Mesenchymal stem cell (in vitro differentiated cells and primary cell): ENCODE results near the gene KRTAP12-1.
"Not testable (repeated sequence)": the region's sequence is repeated elsewhere in the genome, so short reads cannot be mapped to it uniquely, and the experiment has no call there.

Experiments used
- DNase-seq: peaks from one replicate; pipeline ENCODE4 v3.0.0-alpha.2; 2013
- H2AFZ ChIP-seq: one replicate; pipeline ENCODE4 v1.6.1; 2013; ENCODE audit warnings: low read depth, mild to moderate bottlenecking, control low read depth, inconsistent platforms, low read length, moderate library complexity
- H2AK5ac ChIP-seq: 2 replicates; pipeline ENCODE4 v1.6.1; 2013; ENCODE audit warnings: low read length, moderate library complexity, mild to moderate bottlenecking, inconsistent platforms; ENCODE audit not compliant: severe bottlenecking
- H2BK120ac ChIP-seq: one replicate; pipeline ENCODE4 v1.6.1; 2013; ENCODE audit warnings: low read depth, mild to moderate bottlenecking, inconsistent platforms, low read length, moderate library complexity
- H2BK12ac ChIP-seq, 2 experiments: one replicate each; pipeline ENCODE4 v1.6.1; 2013; ENCODE audit warnings: inconsistent platforms in 2 of 2, low read length in 2 of 2, mild to moderate bottlenecking in 2 of 2, moderate library complexity in 2 of 2, control low read depth in 1 of 2
- H2BK15ac ChIP-seq: one replicate; pipeline ENCODE4 v1.6.1; 2013; ENCODE audit warnings: mild to moderate bottlenecking, low read depth, inconsistent platforms; ENCODE audit not compliant: poor library complexity, severe bottlenecking
- H2BK5ac ChIP-seq: 2 replicates; pipeline ENCODE4 v1.6.1; 2013; ENCODE audit warnings: low read depth, mild to moderate bottlenecking, low read length, control low read depth, inconsistent platforms; ENCODE audit not compliant: poor library complexity, severe bottlenecking
- H3K14ac ChIP-seq, 2 experiments: one replicate each; pipeline ENCODE4 v1.6.1; 2013; ENCODE audit warnings: inconsistent platforms in 2 of 2, low read length in 2 of 2, control low read depth in 1 of 2, mild to moderate bottlenecking in 1 of 2, moderate library complexity in 1 of 2
- H3K18ac ChIP-seq, 2 experiments: one replicate each; pipeline ENCODE4 v1.6.1; 2013; ENCODE audit warnings: inconsistent platforms in 2 of 2, low read length in 2 of 2, control low read depth in 1 of 2, low read depth in 1 of 2, mild to moderate bottlenecking in 1 of 2
- H3K23ac ChIP-seq, 2 experiments: one replicate each; pipeline ENCODE4 v1.6.1; 2013; ENCODE audit warnings: inconsistent platforms in 2 of 2, low read length in 2 of 2, mild to moderate bottlenecking in 2 of 2, moderate library complexity in 2 of 2, control low read depth in 1 of 2
- H3K27ac ChIP-seq: 2 replicates; pipeline ENCODE4 v1.5.1; 2013; ENCODE audit warnings: mild to moderate bottlenecking, moderate library complexity, low read length, control low read depth, inconsistent platforms; ENCODE audit not compliant: poor library complexity, severe bottlenecking
- H3K27me3 ChIP-seq, 2 experiments: 2 replicates each; pipeline versions ENCODE4 v1.6.1 to v1.7.0; 2013; ENCODE audit warnings: low read length in 2 of 2, mild to moderate bottlenecking in 2 of 2, moderate library complexity in 2 of 2, control low read depth in 1 of 2, inconsistent platforms in 1 of 2; ENCODE audit not compliant: control insufficient read depth in 1 of 2, insufficient read depth in 1 of 2
- H3K36me3 ChIP-seq, 2 experiments: 2 replicates each; pipeline versions ENCODE4 v1.6.1 to v1.7.0; 2013; ENCODE audit warnings: low read length in 2 of 2, control low read depth in 1 of 2, inconsistent platforms in 1 of 2, low read depth in 1 of 2, mild to moderate bottlenecking in 1 of 2; ENCODE audit not compliant: insufficient read depth in 2 of 2, control insufficient read depth in 1 of 2
- H3K4ac ChIP-seq, 2 experiments: one replicate each; pipeline ENCODE4 v1.6.1; 2013; ENCODE audit warnings: inconsistent platforms in 2 of 2, low read length in 2 of 2, mild to moderate bottlenecking in 2 of 2, moderate library complexity in 2 of 2, control low read depth in 1 of 2, low read depth in 1 of 2
- H3K4me1 ChIP-seq: 2 replicates; pipeline ENCODE4 v1.6.1; 2013; ENCODE audit warnings: low read depth, low read length, control low read depth; ENCODE audit not compliant: control insufficient read depth, insufficient read depth
- H3K4me2 ChIP-seq: 2 replicates; pipeline ENCODE4 v1.6.1; 2013; ENCODE audit warnings: low read length, mild to moderate bottlenecking, inconsistent platforms; ENCODE audit not compliant: poor library complexity, severe bottlenecking
- H3K4me3 ChIP-seq, 2 experiments: 2 replicates each; pipeline versions ENCODE4 v1.5.1 to v1.7.0; 2013; ENCODE audit warnings: low read length in 2 of 2, mild to moderate bottlenecking in 2 of 2, control low read depth in 1 of 2, low read depth in 1 of 2; ENCODE audit not compliant: insufficient read depth in 1 of 2
- H3K79me1 ChIP-seq: replicated peaks from 2 replicates; pipeline ENCODE4 v1.6.1; 2013; ENCODE audit warnings: mild to moderate bottlenecking, control low read depth, low read length, inconsistent platforms; ENCODE audit not compliant: poor library complexity, severe bottlenecking
- H3K9ac ChIP-seq: 2 replicates; pipeline ENCODE4 v1.7.0; 2013; ENCODE audit warnings: mild to moderate bottlenecking, low read length, moderate library complexity
- H3K9me3 ChIP-seq: 2 replicates; pipeline ENCODE4 v1.7.0; 2013; ENCODE audit warnings: mild to moderate bottlenecking, low read length; ENCODE audit not compliant: control insufficient read depth
- H4K8ac ChIP-seq: one replicate; pipeline ENCODE4 v1.6.1; 2013; ENCODE audit warnings: inconsistent platforms, mild to moderate bottlenecking, low read length, moderate library complexity
- H4K91ac ChIP-seq: one replicate; pipeline ENCODE4 v1.6.1; 2013; ENCODE audit warnings: mild to moderate bottlenecking, low read length, inconsistent platforms
- WGBS: methylation state at CpG from one replicate; pipeline ENCODE4 v1.1.7; 2013; ENCODE audit warnings: mixed read lengths; 5-methylcytosine and 5-hydroxymethylcytosine counted together

KRTAP12-1 gene

DNA sequence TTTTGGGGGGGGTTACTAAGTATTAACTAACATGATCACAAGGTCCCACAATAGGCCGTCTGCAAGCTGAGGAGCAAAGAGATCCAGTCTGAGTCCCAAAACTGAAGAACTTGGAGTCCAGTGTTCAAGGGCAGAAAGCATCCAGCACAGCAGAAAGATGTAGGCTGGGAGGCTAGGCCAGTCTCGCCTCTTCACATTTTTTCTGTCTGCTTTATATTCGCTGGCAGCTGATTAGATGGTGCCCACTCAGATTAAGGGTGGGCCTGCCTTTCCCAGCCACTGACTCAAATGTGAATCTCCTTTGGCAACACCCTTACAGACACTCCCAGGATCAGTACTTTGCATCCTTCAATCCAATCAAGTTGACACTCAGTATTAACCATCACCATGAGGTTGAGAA lies 7.8 kb upstream of the KRTAP12-1 start:
- H3K27ac ChIP-seq, H2AK5ac ChIP-seq: not testable (repeated sequence)
- 90% methylated on average over 3 of the region's 3 CpGs for WGBS

GRCh38 chr21:44687671-44688070 lies 5.7 kb upstream of the KRTAP12-1 start:
- Histone ChIP-seq H3K27ac (no peak overlapping the region), H3K36me3 (no peaks in the 10 kb centered on the region), H3K9ac (no peak overlapping the region), H2AK5ac (no peak overlapping the region), H4K8ac (no peak overlapping the region), H4K91ac (no peak overlapping the region), H3K27me3 (peaks cover 30 to 36% of the 10 kb centered on the region in 2 experiments), H2BK120ac (no peak overlapping the region), H3K18ac (no peak overlapping the region), H3K14ac (no peak overlapping the region), H3K4ac (no peak overlapping the region), H2BK5ac (no peak overlapping the region), H3K79me1 (no peaks in the 10 kb centered on the region), H2AFZ (no peak overlapping the region), H3K23ac (no peak overlapping the region), H3K4me1 (no peaks in the 10 kb centered on the region), H2BK12ac (no peak overlapping the region), H3K9me3 (peaks cover 8% of the 10 kb centered on the region), H2BK15ac (no peak overlapping the region), H3K4me3 (no peak overlapping the region), H3K4me2 (no peak overlapping the region)
- WGBS: 70% methylated on average over 7 of the region's 11 CpGs
- no peak for DNase-seq

More for the DNA sequence above, 7.8 kb upstream of the KRTAP12-1 start:
- H3K18ac ChIP-seq, H3K4me3 ChIP-seq, H3K4me1 ChIP-seq, H4K91ac ChIP-seq, H3K4ac ChIP-seq, H3K4me2 ChIP-seq, DNase-seq, H2BK15ac ChIP-seq, H3K9ac ChIP-seq, H2AFZ ChIP-seq, H2BK120ac ChIP-seq, H3K36me3 ChIP-seq, H2BK5ac ChIP-seq, H2BK12ac ChIP-seq, H3K14ac ChIP-seq, H3K23ac ChIP-seq, H4K8ac ChIP-seq, H3K79me1 ChIP-seq: not testable (repeated sequence)
- H3K27me3 ChIP-seq: peaks cover 23 to 28% of the 10 kb centered on the region in 2 experiments
- peaks cover 22% of the 10 kb centered on the region for H3K9me3 ChIP-seq

DNA sequence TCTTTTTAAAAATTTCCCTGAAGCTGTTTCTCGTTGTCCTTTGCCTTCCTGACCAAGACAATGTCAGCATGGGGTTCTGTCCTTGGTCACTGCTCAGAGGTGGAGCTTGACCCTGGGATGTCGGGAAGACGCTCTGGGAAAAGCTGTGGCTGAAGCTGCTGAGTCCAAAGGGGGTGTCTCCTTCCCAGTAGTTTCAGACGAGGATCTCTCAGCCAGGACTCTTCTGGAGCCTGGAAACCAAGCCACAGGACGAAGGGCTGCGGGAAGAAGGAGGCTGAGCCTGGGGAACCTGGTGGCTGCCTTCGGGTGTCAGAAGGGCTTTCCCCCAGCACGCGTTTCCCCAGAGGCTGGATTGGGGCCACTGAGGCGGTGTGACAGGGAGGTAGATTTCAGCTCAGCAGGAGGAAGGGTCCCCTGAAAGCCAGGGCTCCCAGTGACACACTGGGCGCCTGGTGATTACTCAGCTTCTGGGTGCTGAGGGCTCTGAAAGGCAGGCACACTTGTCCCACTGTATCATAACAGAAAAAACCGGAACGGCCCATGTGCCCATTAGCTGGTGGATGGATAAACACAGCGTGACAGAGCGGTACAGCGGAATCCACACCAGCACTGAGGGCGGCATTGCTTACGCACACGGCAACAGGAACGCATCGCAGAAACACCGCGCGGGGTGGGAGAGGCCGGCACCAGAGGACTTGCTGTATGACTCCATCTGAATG lies 5.0 kb upstream of the KRTAP12-1 start:
- no peak overlapping the region for H3K18ac ChIP-seq
- peaks cover 4% of the 10 kb centered on the region for H3K9me3 ChIP-seq
- H3K36me3 ChIP-seq: no peaks in the 10 kb centered on the region
- no peak overlapping the region for H2AFZ ChIP-seq
- peaks cover 37 to 41% of the 10 kb centered on the region in 2 experiments for H3K27me3 ChIP-seq
- H3K4me1 ChIP-seq: no peaks in the 10 kb centered on the region
- H3K27ac ChIP-seq: no peak overlapping the region
- H3K4ac ChIP-seq: no peak overlapping the region
- no peak for DNase-seq
- no peak overlapping the region for H3K9ac ChIP-seq
- no peak overlapping the region for H3K23ac ChIP-seq
- H2BK120ac ChIP-seq: no peak overlapping the region
- no peak overlapping the region for H2BK15ac ChIP-seq
- H4K8ac ChIP-seq: no peak overlapping the region
- no peaks in the 10 kb centered on the region for H3K79me1 ChIP-seq
- H2AK5ac ChIP-seq: no peak overlapping the region
- H2BK5ac ChIP-seq: no peak overlapping the region
- no peak overlapping the region for H3K14ac ChIP-seq
- no peak overlapping the region for H3K4me3 ChIP-seq
- WGBS: 71% methylated on average over 25 of the region's 25 CpGs
- H3K4me2 ChIP-seq: no peak overlapping the region
- no peak overlapping the region for H2BK12ac ChIP-seq
- no peak overlapping the region for H4K91ac ChIP-seq

DNA sequence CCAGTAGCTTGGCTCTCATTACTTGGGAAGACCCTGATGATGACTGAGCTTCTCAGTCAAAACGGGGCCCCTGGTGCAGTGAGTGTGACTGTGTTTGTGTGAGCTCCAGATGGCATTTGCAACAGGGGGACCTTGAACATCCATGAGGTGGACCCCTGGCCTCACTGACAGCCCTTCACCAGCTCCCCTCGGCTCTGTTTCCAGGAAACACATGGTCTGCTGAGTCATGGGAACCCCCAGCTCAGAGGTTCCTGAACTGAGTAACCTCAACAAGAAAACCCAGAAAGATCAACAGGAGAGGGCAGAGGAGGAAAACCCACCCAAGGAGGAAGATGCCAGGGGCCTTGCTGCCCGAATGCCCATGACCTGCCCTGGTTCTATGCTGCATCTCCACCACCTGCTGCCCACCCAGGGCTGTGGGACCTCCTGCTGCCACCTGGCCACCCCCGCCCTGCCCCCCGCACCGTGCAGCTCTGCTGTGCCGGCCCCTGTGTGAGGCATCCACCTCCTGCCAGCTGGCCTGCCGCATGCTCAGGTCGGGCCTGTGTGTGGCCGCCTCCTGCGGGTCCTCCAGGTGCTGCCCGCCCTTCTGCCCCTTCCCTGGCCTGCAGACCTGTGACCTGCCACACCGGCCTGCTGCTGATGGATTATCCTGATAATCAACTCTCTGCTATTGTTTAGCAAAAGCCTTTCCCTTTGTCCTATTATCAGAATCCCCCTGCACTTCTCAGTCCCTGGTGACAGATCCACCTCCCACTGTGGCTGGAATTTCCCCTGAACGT lies 4.2 kb upstream of the KRTAP12-1 start:
- Histone ChIP-seq H3K27me3 (peaks cover 37 to 40% of the 10 kb centered on the region in 2 experiments), H3K9ac (no peak overlapping the region), H4K91ac (no peak overlapping the region), H3K18ac (no peak overlapping the region), H3K9me3 (peaks cover 2% of the 10 kb centered on the region), H3K14ac (no peak overlapping the region), H3K4me3 (no peak overlapping the region), H3K79me1 (no peaks in the 10 kb centered on the region), H2AK5ac (no peak overlapping the region), H2BK5ac (no peak overlapping the region), H2BK15ac (no peak overlapping the region), H2AFZ (no peak overlapping the region), H3K4me2 (no peak overlapping the region), H3K27ac (no peak overlapping the region), H3K4me1 (no peaks in the 10 kb centered on the region), H2BK120ac (no peak overlapping the region), H3K4ac (no peak overlapping the region), H4K8ac (no peak overlapping the region), H2BK12ac (no peak overlapping the region), H3K23ac (no peak overlapping the region), H3K36me3 (no peaks in the 10 kb centered on the region)
- no peak for DNase-seq
- WGBS: 50% methylated on average over 12 of the region's 14 CpGs
